NK-92 (cell line): ENCODE results near the gene ARMC9.

ENCODE experiments used
- DNase-seq: peaks from one replicate; lab custom pipeline; 2025; ENCODE audit not compliant: unreplicated experiment; lab: John Stamatoyannopoulos, UW

Gene ARMC9

DNA sequence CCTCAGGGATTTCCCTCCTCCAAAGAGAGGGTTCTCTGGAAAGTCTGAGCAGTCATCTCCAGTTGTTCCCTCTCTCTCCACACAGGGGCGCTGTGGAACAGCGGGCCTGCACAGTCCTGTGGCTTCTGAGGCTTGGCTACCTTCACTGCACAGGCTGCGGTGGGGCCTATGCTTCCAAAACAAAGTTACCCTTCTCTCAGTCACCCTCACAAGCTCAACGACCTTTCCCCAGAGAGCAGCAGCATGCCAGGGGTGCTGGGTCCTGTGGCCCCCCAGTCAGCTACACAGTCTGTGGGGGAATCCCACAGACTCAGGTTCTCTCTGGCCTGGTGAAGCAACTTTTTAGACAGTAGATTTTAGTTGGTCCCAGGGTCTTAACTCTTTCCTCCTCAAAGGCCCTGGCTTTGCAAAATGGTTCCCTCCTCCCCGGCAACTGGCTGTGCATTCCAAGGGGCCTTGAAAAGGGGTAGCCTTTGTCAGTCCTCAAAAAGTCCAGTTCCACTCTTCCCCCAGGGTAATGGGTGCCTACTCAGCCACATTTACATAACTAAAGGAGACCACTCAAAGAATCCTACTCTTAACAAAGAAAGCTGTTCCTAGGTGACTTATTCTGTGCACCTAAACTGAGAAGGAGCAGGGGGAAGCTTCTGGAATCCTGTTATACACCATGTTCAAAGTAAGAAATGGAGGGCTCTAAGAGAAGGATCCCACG, 212.0 kb downstream of the ARMC9 start:
- no peak for DNase-seq

GRCh38 chr2:231411237-231411636, 212.8 kb downstream of the ARMC9 start:
- no peak for DNase-seq

GRCh38 chr2:231411831-231412617, 213.6 kb downstream of the ARMC9 start:
- DNase-seq = no peak

GRCh38 chr2:231412618-231412963, 214.2 kb downstream of the ARMC9 start:
- DNase-seq = no peak

DNA sequence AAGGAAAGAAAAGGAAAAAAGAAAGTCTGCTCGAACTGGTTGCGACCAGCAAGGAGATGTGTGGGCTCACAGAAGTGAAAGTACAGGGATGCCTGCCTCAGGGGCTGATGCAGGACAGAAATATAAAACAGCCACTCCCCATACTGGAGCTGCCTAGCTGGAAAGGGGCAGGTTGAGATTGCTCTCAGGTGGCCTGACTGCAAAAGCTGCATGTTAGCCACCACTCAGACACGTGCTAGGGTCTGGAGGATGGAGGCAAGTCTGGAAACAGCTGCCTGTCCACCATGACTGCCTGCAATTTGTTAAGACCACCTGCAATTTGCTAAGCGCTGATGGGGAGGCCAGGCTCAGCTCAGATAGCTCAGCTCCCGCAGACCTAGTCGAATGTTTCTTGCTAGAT, 215.0 kb downstream of the ARMC9 start:
- no peak for DNase-seq

- no peak for DNase-seq
Measured at GRCh38 chr2:231413921-231414476, 215.6 kb downstream of the ARMC9 start.

- no peak for DNase-seq
Measured at GRCh38 chr2:231415029-231415428, 216.6 kb downstream of the ARMC9 start.

- no peak for DNase-seq
Measured at GRCh38 chr2:231418820-231419640, 220.6 kb downstream of the ARMC9 start.

- DNase-seq = no peak
Measured at GRCh38 chr2:231421051-231421580, 222.7 kb downstream of the ARMC9 start.

GRCh38 chr2:231422056-231422455, 223.6 kb downstream of the ARMC9 start:
- no peak for DNase-seq

DNA sequence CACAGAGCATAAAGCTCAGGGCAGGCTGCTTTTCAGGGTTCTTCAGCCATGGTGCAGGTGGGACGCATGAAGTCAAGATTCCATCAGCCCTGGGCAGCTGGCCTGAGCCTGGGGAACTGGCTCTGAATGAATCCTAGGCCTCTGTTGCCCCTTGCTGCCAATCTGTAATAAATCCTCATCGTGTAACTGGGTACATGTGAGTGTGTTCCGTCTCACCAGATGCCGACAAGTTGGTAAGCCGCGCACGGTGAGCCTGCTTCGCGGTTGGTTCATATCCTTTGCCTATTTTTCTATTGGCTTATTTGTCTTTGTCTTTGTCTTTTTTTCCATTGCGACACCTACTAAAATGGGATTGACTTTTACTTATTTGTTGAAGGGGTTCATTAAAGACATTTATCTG, 224.7 kb downstream of the ARMC9 start:
- DNase-seq = no peak
